ENCODE measurements around the gene SPPL2C. TPM values are rescaled to one million over a fixed set of nuclear protein-coding genes. Genes with fewer than 3 reads are reported as not detected.

Gene SPPL2C
- total and polyA plus RNA-seq, 8 donors: not detected

GRCh38 chr17:45812102-45812501, 32.6 kb upstream of the SPPL2C start:
- H3K4me3 ChIP-seq: no peak overlapping the region
- intact Hi-C loops (cut with DNase I): loop anchor here in 1 of 3 donors (5.0 kb wide), 1 partner anchor 60 kb away; no protein-coding TSS in a partner anchor
- ATAC-seq (no peak), FAIRE-seq (no peak), DNase-seq (no peak)
- no peaks in the 10 kb centered on the region for H3K4me1 ChIP-seq
- TF ChIP-seq, protein P1, sequence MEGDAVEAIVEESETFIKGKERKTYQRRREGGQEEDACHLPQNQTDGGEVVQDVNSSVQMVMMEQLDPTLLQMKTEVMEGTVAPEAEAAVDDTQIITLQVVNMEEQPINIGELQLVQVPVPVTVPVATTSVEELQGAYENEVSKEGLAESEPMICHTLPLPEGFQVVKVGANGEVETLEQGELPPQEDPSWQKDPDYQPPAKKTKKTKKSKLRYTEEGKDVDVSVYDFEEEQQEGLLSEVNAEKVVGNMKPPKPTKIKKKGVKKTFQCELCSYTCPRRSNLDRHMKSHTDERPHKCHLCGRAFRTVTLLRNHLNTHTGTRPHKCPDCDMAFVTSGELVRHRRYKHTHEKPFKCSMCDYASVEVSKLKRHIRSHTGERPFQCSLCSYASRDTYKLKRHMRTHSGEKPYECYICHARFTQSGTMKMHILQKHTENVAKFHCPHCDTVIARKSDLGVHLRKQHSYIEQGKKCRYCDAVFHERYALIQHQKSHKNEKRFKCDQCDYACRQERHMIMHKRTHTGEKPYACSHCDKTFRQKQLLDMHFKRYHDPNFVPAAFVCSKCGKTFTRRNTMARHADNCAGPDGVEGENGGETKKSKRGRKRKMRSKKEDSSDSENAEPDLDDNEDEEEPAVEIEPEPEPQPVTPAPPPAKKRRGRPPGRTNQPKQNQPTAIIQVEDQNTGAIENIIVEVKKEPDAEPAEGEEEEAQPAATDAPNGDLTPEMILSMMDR (IDR thresholded peaks at IDR 0.05): no peak
- WGBS, 2 donors: 56 to 58% methylated on average over 3 of the region's 3 CpGs
- no peaks in the 10 kb centered on the region for H3K27me3 ChIP-seq
- H3K36me3 ChIP-seq: no peaks in the 10 kb centered on the region
- H3K27ac ChIP-seq: no peak overlapping the region
- no peaks in the 10 kb centered on the region for H3K9me3 ChIP-seq

DNA sequence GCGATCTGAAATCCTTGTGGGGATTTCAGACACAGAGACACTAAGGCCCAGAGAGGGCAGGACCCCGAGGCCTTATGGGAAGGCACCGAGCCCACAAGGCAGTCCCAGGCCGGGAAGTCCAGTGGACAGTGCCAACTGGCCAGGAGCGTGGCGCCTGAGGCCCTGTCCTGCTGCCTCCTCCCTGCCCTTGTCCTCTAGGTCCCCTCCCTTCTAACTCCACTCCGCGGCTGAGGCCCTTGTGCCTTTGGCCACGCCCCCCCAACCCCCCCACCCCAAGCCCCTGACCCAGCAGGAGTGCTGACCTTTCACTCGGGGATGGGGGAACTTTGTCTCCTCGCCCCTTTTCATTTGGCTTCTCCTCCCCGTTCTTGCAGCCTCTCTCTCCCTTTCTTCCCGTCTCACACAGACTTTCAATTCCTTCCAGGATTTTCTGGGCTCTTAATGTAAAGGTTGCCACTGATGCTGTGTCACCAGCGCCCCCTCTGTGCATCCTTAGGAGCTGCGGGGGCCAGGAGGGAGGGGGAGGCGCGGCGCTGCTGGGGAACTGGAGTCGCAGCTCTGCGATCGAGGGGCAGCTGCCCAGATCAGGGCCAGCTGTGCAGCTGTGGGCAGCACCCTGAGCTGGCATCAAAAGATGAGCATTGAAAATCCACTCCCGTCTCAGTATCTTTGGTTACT, 31.5 kb upstream of the SPPL2C start:
- intact Hi-C loops (cut with DNase I): loop anchor here in 1 of 3 donors (5.0 kb wide), 1 partner anchor 61 kb away; no protein-coding TSS in a partner anchor
- Histone ChIP-seq H3K9me3 (no peaks in the 10 kb centered on the region), H3K4me1 (no peaks in the 10 kb centered on the region), H3K27me3 (no peaks in the 10 kb centered on the region), H3K27ac (no peak overlapping the region), H3K36me3 (no peaks in the 10 kb centered on the region), H3K4me3 (no peak overlapping the region)
- WGBS, 2 donors: 31 to 33% methylated on average over 19 to 22 of the region's 22 CpGs
- no peak for ATAC-seq
- TF ChIP-seq, protein P1 (IDR thresholded peaks at IDR 0.05): no peak
- peak in 1 of 6 donors; percentile 29 for DNase-seq
- FAIRE-seq: no peak

DNA sequence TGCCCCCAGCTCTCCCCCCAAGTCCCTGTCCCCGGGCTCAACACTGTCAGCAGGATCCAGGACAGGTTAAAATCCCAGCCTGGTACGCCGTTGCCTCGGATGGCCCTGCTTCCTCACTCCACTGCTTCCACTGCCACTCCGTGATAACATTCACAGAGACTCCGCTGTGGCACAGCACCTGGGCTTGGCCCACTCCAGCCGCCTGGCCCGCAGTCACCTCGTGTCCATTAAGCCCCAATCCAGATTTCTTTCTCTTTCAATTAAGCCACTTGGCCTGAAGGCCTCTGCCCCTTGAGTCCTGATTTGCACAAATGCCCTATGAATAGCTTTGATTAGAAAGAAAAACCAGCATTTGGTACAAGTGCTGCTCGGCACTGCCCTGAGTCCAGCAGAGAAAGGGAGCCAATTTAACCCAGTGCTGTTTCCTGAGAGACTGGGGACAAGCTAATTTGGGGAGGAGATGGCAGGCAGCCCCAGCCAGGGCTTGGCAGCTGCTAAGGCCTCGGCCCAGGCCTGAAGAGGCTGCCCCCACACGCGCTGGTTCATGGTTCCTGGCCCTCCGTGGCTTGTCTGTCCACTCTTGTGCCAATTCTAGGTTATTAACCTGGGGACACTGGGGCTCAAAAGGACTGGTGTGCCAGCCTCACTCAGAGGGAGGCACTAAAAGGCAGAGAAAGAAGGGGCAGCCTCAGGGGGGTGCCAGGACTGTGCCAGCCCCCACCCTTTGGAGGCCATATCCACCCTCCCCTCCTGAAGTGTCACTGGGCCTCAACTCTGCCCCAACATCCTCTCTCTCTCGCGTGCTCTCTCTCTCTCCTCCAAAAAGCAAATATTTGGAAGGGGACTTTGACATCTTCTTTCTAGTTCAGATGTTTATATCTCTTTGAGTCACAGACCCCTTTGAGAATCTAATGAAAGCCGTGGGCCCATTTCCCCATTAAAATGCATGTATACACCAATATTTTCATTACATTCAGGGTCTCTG, 29.8 kb upstream of the SPPL2C start:
- no peak for FAIRE-seq
- Histone ChIP-seq H3K4me1 (no peaks in the 10 kb centered on the region), H3K27me3 (no peaks in the 10 kb centered on the region), H3K36me3 (no peaks in the 10 kb centered on the region), H3K27ac (no peak overlapping the region), H3K4me3 (no peak overlapping the region), H3K9me3 (no peaks in the 10 kb centered on the region)
- WGBS, 2 donors: 80 to 86% methylated on average over 17 of the region's 17 CpGs
- TF ChIP-seq, protein P1 (IDR thresholded peaks at IDR 0.05): no peak
- intact Hi-C loops (cut with DNase I): loop anchor here in 1 of 3 donors (5.0 kb wide), 1 partner anchor 63 kb away; no protein-coding TSS in a partner anchor
- ATAC-seq: no peak
- no peak for DNase-seq

DNA sequence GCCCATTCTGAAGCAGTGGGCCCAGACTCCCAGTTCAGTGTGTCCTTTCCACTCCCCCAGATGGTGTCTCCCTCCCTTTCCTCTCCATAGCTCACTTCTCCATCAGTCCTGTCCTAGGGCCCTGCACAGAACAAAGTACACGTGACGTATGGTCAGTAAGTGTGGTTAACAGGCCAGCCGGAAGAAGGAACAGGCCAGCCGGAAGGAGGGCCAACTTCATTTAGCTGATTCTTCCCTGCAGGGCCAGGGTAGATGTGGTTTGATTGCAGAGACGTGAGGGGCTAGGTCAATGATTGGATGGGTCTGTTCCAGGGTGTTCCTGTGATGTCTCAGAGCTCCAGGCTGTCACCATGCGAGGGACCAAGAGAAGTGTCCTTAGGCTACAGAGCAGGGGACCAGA, 28.9 kb upstream of the SPPL2C start:
- FAIRE-seq (no peak), ATAC-seq (no peak), DNase-seq (no peak)
- Histone ChIP-seq H3K4me3 (no peak overlapping the region), H3K27me3 (no peaks in the 10 kb centered on the region), H3K4me1 (no peaks in the 10 kb centered on the region), H3K9me3 (no peaks in the 10 kb centered on the region), H3K36me3 (no peaks in the 10 kb centered on the region), H3K27ac (no peak overlapping the region)
- TF ChIP-seq, protein P1 (IDR thresholded peaks at IDR 0.05): no peak
- 82% methylated on average over 6 of the region's 6 CpGs for WGBS, 2 donors
- intact Hi-C loops (cut with DNase I): no loop called here

All from pancreas (tissue), 10 donors.